Nucleus accumbens (tissue), 56 donors: ENCODE data around the gene TOPAZ1.

ENCODE experiments used
- DNase-seq, 56 donors: peaks; one replicate each; lab custom pipeline; 2025; lab: John Stamatoyannopoulos, UW

Gene TOPAZ1

DNA sequence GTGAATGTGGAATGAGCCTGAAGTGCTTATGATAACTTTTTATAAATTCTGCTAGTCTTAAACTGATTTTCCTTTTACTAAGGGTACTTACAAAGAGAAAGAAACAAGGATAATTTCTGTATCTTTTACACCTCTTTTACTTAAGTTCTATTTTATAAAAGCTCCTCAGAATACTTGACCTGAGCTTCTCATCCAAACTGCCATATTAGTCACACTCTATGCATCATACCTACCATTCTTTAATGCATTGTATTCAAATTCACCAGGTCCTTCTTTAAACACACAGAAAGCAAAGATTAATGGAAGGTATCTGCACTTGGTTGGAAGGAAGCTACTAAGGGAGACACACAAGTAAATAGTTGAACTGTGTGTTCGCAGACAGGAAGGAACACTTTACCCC lies 1.6 kb upstream of the TOPAZ1 start:
- no peak for DNase-seq

DNA sequence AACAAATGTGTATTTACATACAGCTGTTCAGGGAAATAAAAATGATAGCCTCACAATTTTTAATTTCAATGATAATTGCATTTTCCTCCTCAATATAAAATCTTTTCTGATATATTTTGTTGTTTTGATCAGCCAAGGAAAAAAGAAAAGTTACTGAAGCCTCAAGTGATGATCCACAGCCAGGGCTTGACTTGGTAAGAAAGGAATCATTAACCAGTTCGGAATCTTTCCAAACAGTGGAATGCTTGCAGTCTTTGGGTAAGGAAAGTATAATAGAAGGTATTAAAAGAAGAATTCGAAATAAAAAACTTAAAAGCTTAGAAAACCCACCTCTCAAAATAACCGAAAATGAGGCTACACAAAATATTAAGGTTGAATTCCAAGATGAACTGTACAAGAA lies 1.0 kb downstream of the TOPAZ1 start:
- no peak for DNase-seq

DNA sequence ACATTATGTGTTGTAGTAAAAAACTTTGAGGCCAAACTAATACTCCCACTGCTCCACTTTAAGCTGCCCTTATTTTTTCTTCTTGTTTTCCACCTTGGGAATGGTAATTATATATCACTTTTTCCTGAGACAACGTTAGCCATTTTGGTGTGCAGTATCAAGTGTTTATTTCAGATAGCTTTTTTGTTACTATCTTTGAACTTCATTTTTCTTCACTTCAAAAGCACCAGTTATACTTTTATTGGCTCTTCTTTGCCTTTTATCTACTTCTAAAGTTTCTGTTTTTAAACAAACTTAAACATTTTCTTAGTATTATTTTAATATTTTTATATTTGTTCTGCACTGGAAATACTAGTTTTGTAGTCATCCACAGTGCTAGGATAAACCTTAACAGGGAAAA lies 6.5 kb downstream of the TOPAZ1 start:
- DNase-seq = no peak

DNA sequence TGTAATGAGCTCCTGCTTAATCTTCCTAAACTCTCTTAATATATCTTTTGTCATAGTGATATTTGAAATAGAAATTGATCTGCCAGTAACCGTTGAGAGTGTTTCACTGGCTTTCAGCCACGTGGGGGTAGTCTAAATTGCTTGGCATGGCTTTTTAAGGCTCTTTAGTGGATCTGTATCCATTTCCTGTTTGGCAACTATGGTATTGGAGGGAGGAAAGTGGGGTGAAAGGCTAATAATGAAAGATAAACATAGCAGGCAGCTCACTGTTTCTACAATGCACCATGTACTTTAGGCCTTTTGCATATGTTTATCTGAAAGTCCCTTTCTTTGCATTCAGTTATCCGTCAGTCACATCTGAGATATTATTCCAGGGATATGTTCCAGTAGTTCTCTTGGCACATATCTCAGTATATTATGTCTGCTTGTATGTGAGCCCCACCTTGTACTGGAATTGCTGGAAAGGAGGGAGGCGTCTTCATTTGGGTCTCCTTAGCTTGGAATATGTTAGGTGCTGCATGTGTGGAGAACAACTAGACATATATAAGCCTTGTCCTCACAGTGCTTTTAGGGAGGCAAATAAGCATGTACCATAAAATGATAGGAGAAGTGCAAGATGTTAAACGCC lies 10.8 kb downstream of the TOPAZ1 start:
- no peak for DNase-seq

DNA sequence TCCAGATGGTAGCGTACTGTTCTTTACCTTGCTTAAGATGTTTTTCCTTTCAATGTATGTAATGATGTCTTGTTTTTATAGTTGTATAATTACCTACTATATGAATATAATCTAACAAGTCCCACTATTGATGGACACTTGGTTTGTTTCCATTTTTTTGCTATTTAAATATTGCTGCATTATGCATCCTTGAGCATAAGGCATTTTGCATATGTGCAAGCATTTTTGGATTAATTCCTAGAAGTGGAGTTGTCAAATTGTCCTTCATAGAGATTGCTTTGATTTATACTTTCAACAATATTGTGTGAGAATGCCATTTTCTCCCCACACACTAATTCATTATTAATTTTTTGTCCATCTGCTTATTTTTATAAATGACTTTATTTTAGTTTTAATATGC lies 17.7 kb downstream of the TOPAZ1 start:
- no peak for DNase-seq

DNA sequence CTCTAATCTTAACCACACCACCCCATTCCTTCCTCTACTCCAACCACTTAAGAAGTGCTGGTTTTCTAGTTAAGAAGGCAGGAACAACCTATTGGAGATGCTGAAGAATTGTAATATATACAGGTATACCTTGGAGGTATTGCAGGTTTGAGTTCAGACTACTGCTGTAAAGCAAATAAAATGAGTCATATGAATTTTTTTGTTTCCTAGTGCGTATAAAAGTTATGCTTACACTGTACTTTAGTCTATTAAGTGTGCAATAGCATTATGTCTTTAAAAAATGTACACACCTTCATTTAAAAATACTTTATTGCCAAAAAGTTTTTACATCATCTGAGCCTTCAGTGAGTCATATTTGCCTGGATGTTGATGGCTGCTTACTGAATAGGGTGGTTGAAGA lies 22.5 kb downstream of the TOPAZ1 start:
- DNase-seq = no peak

DNA sequence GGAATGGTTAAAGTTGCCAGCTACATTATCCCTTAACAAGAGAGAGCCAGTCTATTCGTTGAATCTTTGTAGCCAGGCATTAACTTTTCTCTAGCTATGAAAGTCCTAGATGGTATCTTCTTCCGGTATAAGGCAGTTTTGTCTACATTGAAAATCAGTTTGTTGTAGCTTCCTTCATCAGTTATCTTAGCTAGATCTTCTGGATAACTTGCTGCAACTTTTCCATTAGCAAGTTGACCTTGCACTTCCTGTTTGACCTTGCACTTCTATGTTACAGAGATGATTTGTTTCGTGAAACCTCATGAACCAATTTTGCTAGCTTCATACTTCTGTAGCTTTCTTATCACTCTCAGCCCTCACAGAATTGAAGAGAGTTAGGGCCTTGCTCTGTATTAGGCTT lies 24.1 kb downstream of the TOPAZ1 start:
- DNase-seq = no peak

DNA sequence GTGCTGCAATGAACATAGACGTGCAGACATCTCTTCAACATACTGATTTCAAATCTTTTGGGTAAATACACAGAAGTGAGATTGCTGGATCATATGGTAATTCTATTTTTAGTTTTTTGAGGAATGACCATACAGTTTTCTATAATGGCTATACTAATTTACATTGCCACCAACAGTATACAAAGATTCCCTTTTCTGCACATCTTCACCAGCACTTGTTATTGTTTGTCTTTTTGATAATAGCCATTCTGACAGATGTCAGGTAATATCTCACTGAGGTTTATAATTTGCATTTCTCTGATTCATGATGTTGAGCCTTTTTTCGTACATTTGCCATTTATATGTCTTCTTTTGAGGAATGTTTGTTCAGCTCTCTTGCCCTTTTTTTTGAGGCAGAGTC lies 30.5 kb downstream of the TOPAZ1 start:
- DNase-seq = no peak

DNA sequence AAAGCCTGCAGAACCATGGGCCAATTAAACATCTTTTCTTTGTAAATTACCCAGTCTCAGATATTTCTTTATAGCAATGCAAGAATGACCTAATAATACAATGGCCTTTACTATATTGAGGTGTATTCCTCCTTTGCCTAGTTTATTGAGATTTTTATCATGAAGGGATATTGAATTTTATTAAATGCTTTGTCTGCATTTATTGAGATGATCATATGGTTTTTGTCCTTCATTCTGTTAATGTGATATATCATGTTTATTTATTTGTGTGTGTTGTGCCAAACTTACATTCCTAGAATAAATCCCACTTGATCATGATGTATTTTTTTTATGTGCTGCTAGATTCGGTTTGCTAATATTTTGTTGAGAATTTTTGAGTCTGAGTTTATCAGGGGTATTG lies 36.2 kb downstream of the TOPAZ1 start:
- DNase-seq = no peak

DNA sequence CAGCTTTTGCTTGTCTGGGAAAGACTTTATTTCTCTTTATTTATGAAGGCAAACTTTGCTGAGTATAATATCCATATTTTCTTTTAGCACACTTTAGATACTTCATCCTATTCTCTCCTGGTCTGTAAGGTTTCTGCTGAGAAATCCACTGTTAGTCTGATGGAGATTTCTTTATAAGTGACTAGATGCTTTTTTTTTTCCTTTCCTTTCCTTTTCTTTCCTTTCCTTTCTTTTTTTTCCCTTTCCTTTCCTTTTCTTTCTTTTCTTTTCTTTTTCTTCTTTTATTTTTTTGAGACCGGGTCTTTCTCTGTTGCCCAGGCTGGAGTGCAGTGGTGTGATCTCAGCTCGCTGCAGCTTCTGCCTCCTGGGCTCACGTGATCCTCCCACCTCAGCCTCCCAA lies 38.4 kb downstream of the TOPAZ1 start:
- no peak for DNase-seq

DNA sequence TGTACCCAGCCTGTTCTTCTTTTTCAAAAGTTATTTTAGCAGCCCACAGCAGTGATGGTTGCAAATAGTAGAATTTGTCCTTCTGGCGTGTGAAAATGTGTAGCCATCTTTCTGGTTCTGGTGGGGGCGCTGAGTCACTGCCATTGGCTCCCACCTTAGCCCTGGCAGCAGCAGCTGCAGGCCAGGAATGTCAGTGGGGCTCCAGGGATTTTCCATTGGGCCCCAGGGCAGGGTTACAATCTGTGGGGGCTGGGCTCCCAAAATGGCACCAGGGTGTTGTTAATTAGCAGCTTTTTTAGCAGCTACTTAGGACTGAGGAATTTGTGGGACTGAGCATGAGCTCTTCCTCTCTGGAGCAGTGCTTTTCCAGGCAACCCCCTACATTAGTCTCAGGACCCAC lies 38.9 kb downstream of the TOPAZ1 start:
- no peak for DNase-seq

DNA sequence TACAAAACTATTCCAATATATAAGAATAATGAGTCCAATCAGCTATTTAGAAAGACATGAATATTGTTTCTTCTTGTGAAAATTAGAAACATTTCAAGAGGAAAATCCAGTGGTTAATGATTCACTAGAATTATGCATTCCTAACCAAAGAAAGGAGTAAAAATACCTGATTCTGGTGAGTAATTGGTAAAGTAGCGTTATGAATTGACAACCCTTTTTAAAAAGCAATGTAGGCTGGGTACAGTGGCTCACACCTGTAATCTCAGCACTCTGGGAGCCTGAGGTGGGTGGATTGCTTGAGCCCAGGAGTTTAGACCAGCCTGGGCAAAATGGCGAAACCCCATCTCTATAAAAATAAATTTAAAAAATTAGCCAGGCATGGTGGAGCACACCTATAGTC lies 43.3 kb downstream of the TOPAZ1 start:
- DNase-seq = peak in 2 of 56 donors; percentile 7 to 11

DNA sequence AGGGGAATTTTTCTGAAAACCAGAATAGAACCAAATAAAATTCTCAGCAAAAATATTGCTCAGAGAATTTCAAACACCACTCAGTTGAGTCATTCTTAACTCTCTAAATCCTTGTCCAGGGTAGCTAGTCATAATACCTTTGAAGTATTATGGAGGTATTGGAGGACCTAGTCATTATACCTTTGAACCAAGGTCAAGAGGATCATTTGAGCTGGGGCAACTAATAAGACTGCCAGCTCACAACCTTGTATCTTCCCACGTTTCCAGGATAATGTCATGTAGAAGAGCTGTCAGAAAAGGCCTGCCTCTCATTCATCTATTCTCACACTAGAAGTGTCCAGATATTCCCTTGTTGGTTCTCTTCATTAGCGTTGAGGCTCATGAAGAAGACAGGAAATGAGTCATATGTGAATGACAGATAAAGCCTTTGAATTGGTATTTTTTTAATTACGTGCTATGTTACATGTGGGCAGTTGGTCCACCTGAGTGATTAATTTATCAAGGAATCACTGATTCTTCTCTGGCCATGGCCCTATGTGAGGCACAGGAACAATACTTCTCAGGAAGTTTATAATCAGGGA lies 48.3 kb downstream of the TOPAZ1 start:
- no peak for DNase-seq

DNA sequence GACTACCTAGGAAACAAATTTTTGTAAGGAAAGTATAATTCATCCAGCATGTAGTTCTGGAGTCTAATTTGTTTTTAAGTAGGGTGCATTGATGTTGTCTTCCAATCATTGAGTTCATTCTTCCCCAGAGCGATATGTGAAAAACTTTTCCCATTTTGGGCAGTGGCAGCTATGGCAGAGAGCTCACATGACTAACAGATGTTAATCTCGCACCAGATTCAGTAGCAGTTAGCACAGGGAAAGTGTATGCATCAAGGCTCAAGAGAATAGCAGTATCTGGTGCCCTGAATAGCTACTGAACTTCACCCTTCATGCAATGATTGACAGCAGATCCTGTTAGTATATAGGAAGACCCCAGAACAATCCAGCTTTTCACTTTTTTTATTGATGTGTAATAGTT lies 50.6 kb downstream of the TOPAZ1 start:
- no peak for DNase-seq

DNA sequence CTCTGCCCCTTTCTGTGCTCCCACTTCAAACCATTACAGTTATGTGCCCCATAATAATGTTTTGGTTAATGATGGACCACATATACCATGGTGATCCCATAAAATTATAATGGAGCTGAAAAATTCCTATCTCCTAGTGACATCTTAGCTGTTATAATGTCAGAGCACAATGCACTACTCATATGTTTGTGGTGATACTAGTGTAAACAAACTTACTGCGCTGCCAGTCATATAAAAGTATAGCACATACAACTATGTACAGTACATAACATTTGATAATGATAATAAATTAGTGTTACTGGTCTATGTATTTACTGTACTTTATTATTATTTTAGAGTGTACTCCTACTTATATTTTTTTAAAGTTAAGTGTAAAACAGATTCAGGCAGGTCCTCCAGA lies 51.3 kb downstream of the TOPAZ1 start:
- no peak for DNase-seq

DNA sequence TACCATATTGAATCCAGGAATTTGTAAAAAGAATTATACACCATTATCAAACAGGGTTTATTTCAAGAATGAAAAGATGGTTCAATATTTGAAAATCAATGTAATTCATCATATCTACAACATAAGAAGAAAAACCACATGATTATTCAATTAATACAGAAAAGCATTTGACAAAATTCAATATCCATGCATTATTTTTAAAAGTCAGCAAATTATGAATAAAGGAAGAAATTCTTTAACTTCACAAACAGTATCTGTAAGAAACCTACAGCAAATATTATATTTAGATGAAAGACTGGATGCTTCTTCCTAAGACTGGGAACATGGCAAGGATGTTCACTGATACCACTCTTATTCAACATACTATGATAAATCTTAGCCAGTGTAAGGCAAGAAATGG lies 55.6 kb downstream of the TOPAZ1 start:
- DNase-seq = no peak

DNA sequence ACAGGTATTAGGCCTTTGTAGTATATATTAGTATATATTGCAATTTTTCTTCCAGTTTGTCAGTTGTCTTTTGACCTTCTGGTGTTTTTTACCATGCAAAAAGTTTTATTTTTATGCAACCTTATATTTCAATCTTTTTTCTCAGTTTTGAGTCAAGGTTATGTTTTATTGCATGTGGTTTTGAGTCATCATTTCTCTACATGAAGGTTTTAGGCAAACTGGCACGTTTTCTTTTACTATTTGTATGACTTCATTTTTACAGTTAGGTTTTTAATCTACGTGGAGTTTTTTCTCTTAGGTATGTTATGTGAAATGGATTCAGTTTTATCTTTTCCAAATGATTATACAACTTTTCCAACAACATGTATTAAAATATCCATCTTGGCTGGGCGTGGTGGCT lies 60.1 kb downstream of the TOPAZ1 start:
- DNase-seq = no peak

DNA sequence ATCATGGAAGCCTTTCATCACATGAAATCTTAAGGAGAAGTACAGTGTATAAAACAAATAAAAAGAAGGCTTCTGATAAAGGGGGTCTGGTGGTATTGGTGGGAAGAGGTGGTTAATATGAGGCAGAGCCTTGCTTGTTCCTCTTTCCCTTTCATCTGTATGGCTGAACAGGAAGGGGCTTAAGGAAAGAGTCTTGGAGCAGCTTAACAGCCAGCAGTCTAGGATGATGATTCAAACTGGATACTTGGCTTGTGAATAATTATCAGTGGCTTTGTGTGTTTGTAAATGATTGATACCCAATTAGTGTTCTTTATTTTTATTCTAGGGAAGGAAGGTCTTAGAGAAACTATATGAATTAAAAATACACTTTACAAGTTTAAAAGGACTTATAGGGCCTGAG lies 67.8 kb downstream of the TOPAZ1 start:
- DNase-seq = no peak

DNA sequence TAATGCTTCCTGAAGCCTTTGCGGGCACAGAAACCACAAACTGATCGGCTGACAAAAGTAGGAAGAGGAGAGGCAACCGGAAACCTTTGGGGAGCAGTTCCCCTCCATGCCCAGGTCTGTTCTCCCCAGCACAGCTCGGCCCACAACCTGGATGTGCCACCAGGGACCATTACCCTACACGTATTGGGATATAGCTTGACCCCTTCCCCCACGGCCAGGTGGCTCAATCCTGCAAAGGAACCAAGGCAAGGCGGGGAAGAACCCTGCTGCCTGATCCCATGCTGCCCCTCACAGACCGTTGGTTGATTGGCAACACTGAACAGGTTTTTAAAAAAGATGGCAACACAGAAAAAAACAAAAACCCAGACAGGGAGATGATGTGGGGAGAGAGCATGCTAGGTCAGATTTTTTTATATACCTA lies 77.2 kb downstream of the TOPAZ1 start:
- DNase-seq = no peak

DNA sequence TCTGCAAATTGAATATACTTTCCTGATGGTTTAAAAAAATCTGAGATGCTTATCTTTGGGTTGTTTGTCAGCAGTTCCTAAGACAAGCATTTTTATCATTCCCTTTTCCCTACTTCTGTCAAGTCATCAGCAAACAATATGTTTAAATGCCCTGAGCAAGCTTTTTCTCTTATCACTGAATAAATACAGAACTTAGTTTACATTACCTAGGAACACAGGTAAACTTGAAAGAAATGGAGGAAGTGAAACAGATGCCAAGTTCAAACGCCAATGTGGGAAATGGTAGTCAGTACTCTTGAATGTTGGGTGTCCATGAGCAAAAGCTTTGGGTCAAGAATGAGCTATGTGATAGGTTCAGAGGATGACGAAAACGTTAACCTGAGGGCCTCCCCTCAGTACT lies 79.6 kb downstream of the TOPAZ1 start:
- no peak for DNase-seq

DNA sequence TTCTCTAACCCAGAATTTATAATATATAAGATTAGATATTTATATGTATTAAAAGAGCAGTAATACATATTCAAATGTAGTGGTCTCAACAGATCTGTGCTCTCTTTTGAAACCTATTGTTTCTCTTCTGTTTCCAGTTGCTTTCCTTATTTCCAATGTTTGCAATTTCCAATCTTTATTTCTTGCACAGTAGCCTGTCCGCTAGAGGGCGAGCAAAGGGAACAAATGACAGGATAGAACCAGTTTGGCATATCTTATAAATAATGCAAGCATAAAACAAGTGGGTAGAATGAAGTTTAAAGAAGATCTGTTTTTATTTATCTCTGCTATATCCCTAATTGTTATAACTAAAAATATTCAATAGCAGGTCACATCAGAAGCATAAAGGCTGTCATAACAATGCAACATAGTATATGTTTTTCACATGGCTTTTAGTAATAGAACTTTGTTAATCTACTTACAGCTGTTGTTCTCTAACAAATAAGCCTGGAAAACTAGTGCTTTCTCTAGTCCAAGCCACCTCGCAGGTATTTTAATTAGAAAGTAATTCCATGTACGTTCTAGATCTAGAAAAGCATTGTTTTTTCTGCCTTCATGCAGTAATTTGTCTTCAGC lies 81.8 kb downstream of the TOPAZ1 start:
- peak in 34 of 56 donors; percentile 1 to 79 (median 28) for DNase-seq

DNA sequence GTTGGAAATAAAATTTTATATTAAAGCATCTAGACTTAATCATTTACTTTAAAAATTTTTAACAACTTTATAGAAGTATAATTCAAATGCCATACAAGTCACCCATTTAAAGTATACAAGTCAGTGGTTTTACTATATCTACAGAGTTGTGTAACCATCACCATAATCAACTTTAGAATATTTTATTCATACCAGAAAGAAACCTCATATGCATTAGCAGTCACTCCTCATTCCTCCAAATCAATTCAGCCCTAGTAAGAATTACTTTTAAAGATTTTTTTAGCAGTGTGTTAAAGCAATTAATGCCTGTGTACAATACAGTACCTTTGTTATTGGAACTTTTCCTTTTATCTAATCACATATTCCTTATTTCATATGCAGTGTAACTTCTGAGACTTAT lies 82.9 kb downstream of the TOPAZ1 start:
- no peak for DNase-seq

DNA sequence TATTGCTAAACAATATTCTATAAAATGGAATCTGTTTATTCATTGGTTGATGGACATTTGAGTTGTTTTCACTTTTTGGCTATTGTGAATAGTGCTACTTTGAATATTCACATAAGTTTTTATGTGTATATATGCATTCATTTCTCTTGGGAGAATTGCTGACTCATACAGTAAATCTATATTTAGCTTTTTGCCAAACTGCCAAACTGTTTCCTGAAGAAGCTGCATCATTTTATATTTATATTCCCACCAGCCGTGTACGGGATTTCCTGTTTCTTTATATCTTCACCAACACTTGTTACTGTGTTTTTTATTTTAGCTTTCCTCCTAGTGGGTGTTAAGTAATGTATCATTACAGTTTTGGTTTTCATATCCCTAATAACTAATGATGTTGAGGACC lies 84.3 kb downstream of the TOPAZ1 start:
- DNase-seq = no peak
